GM21423 (cell line): ENCODE data around the gene AGO3.
"Not testable (repeated sequence)": the region's sequence is repeated elsewhere in the genome, so short reads cannot be mapped to it uniquely, and the experiment has no call there.

Experiments
- ATAC-seq: cut with Tn5 transposase; IDR thresholded peaks from one replicate; pipeline ENCODE4 v1.9.1; 2021; ENCODE audit warnings: mild to moderate bottlenecking, moderate library complexity; ENCODE audit not compliant: unreplicated experiment

AGO3 gene

DNA sequence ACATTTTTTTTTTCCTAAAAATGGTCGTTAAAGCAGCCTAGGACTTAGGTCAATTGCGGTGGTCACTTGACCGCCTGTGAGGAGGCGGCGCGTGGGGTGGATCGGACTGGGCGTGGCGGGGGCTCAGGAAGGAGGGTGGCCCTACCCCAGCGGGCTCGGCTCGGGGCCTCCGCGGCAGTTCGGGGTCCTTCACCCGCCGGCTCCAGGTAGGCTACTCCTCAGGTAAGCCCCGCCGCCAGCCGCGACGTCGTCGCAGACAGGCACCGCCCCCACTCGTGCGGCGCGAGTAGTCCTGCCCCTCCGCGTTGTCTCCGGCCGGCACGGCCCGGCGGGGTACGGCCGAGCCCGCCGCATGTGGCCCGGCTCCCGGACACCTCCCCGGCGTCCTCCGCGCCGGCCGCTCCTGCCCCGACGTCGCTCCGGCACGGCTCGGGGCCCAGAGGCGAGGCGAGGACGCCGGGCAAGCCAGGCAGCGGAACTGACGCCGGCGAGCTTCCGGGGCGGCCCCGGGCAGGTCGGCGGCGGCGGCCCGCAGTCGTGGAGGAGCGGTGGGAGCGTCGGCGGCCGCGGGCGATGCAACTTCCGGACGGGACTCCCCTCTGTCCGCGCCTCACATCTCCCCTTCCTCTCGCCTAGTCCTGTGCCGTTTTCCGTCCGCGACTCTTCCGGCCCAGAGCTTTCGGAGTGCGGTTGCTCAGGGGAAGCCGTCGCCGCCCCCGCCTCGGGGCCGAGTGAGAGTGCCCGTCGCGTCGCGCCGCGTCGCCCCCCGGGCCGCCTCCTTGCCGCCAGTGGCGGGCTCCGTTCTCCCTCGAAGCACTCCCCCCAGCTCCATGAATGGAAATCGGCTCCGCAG lies at the start of gene AGO3:
Gene AGO3 (plus strand): TSS at position 513 of the 853 bp plus-strand sequence. CDS start 322 bp downstream, at position 835.
- peak; percentile 81 for ATAC-seq

DNA sequence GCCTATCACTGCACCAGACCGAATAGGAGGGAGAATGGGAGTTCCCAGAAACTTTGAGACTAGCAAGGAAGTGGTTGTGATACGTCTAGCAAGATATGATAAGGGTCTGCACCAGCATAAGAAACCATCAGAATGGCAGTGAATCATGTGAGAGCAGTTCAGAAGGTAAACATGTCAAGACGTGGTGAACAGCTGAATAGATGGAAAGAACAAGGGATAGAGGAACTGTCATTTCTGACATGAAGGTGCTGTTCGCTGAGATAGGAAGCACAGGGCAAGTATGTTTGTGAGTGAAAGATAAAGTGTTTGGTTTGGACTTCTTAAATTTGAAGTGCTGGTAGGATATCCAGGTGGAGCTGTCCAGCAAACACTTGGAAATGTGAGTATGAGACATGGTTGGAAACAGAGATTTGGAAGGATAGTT lies 49.0 kb upstream of the AGO3 start:
- ATAC-seq, result no peak

DNA sequence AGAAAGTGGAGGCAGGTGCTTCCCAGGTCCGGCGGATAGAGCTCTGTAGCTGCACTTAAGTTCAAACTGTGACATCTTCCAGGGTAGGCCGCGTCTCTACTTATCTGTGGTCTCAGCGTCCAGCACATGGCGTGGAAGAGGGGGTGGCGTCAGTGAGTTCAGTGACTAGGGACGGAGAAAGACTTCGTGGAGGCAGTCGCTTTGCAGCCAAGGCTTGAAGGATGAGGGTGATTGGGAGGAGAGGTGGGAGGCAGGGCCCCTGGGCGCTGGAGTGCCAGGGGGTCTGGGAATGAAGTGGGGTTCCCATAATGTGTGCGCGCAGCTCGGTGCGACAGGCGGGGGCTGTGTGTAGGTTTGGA lies 48.3 kb upstream of the AGO3 start:
- ATAC-seq, result no peak

DNA sequence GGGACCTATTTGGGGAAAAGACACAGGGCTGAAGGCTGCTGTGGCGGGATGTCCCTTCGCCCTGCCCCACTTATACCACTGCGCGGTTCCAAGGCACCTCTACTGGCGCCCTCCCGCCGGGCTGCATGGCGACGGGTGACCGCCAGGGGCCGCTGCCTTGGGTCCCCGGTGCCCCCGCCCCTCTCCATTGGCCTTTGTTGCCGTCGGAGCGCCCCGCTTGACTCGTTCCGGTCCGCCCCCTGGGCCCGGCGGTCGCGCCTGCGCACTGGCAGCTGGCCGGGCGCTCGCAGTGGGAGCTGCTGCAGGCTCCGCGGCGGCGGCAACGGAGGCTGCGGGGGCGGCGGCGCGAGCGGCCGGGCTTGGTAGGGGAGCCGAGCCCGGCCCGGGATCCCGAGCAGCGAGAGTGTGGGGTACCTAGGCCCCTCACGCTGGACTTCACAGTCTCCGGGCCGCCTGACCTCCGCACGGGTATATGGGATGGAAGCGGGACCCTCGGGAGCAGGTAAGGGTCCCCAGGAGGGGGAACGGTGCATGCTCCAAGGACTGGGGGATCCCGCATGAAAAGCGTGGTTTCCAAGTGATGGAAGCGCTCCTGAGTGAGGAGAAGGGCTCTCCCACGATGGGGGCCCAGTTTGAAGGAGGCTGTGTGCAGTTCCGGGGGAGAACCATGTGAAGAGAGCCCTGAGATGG lies 47.8 kb upstream of the AGO3 start, which contains the start of gene AGO1:
Gene AGO1 (plus strand): TSS at position 265 of the 690 bp plus-strand sequence. CDS start 213 bp downstream, at position 478.
- peak; percentile 85 for ATAC-seq

DNA sequence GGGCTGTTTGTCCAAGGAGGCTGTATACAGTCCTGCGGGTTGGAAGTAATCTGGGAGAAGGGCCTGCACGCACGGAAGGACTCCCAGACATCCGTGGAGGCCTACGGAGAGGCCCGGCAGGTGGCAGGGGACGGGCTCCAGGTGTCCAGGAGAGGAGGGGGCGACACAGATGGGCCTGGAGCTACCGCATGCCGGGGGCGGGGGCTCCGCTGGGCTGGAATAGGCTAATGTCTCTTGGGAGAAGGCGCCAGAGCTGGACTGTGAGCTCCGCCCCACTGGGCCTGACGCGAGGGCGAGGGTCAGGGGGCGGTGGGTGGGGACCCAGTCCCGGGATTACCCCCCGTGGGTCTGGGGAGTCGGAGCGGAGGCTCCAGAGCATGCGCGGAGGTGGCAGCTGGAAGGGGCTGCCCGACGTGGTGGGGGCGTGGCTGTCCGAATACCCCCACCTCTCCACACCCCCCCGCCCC lies 47.2 kb upstream of the AGO3 start:
- no peak for ATAC-seq

DNA sequence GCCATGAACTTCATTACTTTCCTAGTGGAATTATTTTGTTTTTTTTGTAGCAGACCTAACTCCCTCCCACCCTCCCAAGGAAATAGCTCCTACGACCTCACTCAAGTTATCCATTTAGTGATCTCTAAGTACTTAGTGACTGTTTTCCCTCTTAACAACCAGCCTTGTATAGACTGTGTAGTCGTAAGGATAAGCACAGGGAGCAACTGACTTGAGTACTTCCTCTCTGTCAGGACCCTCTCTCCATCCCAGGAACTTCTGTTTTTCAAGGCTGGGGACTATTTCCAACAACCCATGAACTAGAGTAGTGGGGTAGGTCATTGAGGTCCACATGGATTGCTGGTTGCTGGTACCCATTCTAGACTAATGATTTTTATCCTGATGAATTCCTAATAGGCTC lies 46.0 kb upstream of the AGO3 start:
- ATAC-seq, result no peak

DNA sequence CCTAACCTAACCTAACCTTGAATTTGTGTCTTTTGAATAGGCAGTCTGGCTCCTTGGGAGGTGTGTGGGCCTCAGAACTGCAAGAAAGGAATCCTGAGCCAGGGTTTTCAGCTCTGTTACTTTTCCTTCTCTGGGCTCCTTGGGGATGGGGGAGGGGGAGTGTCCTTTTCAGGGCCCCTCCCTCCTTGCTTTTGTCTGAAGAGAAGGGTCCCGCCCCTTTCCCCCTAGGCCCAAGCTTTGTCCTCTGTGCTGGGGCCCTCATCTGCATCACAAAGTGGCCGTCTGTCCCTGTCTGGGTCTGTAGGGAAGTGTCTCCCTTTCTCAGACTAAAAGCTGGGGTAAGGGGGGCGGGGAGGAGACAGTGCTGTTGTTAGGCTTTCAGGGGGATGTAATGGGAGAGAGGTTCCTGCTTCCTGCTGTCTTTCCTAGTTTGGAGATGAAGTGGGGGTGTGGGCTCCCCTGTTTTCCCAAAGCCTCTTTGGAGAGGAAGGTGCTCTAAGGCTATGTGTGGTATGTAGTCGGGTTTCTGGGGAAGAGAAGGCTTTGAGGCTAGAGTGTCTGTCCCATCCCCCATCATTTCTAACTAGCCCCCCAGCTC lies 44.8 kb upstream of the AGO3 start:
- ATAC-seq, result no peak

DNA sequence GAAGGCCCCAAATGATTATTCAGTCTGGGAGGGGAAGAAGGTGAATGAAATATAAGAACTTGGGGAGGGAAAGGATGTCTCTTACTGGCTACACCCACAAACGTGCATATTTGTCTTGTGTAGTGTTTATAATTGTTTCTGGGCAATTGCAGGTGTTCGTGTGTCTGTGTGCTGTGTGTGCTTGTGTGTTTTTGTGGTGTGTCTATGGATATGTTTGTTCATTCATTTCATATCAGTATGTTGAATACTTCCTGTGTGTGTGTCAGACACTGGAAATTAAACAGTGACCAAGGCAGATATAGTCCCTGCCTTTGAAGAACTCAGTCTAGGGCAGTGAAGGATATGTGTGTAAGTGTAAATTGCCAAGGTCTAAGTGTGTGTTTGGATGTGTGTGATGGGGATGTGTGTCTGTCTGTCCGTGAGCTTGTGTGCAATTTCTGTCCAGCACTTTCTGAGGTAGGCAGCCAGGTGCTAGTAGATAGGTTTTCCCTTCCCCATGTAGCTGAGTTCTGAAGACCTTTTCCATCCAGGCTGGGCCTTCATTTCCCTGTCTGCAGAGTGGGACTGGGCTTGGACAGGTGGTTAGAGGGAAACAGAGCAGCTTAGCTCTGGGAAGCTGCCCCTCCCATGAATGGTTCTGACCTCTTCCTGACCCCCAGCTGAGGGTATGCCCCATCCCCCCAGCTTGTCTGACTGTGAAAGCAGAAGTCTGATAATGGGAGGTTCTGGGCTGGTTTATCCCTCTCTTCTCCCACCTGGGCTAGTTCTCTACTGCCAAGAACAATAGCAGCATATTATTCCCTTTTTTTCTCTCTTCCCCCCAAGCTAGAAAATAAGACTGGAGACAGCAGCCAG lies 44.1 kb upstream of the AGO3 start:
- ATAC-seq, result no peak

DNA sequence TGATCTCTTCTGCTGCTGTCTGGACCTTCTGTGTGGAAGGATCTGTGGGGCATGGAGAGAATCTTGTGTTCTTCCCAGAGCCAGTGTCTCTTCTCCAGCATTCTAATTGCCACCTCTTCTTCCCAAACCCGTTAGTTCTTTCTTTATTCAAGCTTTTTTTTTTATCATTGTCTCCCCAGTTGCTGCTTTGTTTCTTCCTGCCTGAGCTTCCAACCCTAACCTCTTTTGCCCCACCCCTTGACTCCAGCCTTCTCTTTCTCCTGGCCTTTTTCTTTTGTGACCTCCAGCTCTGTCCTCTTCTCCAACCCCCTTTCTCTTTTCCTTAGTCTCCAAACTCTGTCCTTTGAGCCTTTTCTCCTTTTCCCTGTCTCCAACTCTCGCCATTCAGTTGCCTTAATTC lies 43.4 kb upstream of the AGO3 start:
- ATAC-seq, result no peak

DNA sequence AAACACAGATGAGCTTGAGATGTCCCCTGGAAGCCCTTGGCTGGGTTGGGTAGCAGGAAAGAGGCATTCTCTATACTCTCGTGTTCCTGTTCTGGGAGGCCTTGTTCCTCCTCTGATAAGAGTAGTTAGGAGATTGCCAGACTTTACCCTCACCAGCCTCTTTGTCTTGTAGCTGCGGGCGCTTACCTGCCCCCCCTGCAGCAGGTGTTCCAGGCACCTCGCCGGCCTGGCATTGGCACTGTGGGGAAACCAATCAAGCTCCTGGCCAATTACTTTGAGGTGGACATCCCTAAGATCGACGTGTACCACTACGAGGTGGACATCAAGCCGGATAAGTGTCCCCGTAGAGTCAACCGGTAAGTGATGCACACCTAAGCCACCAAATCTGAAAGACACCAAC lies 42.6 kb upstream of the AGO3 start:
- ATAC-seq, result no peak

DNA sequence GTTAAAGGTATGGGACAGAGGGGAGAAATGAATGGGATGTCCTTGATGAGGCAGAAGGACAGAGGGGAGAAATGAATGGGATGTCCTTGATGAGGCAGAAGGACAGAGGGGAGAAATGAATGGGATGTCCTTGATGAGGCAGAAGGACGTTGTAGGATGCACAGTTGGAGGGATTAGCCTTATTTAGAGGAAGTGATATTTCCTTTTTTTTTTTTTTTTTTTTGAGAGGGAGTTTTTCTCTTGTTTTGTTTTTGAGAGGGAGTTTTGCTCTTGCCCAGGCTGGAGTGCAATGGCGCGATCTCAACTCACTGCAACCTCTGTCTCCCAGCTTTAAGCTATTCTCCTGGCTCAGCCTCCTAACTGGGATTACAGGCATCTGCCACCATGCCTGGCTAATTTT lies 41.9 kb upstream of the AGO3 start:
- ATAC-seq, result not testable (repeated sequence)

DNA sequence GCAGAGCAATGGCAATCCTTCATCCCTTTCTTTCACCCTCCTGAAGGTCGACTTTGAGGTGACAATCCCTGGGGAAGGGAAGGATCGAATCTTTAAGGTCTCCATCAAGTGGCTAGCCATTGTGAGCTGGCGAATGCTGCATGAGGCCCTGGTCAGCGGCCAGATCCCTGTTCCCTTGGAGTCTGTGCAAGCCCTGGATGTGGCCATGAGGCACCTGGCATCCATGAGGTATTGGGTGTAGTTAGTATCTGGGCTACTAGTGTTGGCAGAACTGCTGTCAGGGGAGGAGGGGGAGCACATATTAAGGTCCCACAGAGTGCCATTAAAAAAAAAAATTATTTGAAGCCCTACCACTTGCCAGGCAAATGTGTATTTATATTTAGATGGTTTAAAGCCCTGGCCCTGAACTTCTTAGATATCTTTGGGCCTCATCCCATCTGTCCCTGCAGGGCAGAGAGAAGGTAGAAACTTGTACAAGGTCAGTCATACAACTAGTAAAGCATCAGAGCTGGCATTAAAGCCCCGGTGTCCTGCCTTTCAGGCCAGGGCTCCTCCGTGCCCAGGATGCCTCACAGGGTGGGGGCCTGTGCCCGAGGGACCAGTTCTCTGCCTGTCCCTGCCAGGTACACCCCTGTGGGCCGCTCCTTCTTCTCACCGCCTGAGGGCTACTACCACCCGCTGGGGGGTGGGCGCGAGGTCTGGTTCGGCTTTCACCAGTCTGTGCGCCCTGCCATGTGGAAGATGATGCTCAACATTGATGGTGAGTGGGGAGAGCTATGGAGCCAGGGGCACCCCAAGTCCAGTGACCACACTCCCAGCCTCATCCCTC lies 37.6 kb upstream of the AGO3 start:
- ATAC-seq, result no peak

DNA sequence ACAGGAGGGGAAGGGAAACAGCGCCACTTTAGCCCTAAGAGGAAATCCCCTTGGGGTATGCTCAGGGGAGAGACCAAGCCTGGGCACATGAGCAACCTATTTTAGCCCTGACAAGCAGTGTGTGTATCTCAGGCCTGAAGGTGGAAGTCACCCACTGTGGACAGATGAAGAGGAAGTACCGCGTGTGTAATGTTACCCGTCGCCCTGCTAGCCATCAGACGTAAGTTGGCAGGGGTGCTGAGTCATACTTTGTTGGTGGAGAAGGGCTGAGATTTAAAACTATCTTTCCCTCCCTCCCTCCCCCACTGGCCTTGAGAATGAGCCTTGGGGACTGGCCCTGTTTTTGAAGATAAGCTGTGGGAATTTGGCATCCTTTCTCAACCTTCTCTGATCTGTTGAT lies 36.7 kb upstream of the AGO3 start:
- peak; percentile 49 for ATAC-seq

DNA sequence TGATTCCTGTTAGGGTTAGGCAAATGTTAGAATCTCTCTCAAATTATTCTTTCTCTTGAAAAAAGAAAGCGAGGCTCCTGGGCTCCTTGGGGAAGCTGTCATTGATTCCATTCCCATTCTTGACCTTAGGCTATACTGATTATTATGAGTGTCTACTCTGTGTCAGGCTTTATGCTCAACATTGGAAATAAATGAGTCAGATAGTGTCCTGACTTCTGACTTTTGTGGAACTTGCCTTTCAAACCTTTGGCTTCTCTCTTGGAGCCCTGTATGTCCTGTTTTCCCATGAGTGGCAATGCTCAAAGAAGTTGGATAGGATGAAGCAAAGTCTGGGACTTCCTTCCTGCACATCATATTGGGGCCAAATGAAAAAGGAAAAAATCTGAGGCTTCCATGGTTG lies 36.2 kb upstream of the AGO3 start:
- no peak for ATAC-seq

DNA sequence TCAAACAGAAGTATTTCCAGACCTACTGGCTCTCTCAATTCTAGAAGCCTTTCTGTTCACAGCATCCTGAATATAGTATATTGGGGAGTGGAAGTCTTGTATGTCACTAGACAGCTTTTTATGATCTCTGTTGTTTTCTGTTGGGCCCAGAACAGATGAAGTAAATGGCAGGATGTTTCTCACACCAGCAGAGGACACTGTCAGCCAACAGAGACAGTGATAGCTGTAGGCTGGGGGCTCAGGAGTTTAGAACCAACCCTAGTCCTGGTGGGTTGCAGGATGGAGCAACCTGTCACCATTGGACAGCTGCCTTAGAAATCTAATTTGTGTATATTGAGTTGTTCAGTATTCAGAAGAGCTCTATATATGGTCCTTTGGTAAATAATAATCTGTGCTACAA lies 31.0 kb upstream of the AGO3 start:
- no peak for ATAC-seq

DNA sequence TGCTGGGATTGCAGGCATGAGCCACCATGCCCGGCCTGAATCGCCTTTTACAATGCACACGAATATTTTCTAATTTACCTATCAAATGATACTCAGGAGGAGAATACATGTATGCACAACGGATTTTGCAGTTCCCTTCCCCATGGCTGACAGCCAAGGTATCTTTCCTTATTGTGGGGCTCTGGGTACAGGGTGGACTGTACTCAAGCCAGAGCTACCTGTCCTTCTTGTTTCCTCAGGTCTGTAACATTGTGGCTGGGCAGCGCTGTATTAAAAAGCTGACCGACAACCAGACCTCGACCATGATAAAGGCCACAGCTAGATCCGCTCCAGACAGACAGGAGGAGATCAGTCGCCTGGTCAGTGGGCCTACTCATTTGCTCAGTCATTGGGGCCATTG lies 29.7 kb upstream of the AGO3 start:
- ATAC-seq, result no peak

DNA sequence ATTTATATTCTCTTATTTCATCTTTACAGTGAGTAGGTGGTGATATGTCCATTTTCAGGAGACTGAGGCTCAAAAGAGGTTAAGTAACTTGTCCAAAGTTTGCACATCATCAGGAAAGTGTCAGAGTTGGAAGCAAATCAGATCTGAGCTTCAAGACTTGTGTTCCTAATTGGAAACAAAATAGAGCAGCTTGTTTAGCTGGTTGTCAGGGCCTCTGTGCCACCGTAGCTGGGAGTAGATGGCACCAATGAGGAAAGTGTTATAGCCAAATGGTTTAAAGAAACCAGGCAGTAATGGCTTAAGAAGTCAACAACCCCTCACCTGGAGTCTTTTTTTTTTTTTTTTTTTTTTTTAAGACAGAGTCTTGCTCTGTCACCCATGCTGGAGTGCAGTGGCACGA lies 28.2 kb upstream of the AGO3 start:
- ATAC-seq, result no peak

DNA sequence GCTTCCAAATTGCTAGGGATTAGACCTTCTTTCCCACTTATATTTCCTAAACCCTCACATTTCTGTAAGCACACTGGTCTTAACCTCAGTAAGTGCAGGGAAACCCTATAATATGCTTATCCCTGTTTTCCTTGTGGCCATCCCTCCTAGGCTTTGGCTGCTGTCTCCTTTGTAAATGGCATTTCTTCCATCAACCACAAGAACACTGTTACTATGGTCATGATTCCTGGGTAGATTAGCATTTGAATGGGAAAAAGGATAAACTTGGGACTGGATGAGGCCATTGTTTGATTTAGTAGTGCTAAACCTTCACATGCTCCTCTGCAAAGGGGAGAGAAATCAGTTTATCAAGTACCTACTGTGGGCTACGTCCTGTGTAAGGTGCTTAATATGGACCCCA lies 16.2 kb upstream of the AGO3 start:
- no peak for ATAC-seq

DNA sequence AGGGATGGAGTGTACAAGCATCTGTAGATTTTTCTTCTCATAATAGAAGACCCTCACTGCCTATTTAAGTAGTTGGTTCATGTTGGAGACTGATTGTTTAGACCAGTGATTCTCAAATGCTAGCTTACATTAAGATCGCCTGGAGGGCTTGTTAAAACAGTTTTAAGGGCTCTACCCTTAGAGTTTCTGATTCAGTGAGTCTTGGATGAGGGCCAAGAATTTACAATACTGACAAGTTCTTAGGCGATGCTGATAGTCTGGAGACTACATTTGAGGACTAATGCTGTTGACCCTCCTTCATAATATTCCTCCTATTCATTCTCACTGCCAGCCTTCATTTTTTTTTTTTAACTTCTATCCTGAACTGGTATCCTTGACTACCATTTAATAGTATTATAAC lies 15.2 kb upstream of the AGO3 start:
- ATAC-seq, result no peak

DNA sequence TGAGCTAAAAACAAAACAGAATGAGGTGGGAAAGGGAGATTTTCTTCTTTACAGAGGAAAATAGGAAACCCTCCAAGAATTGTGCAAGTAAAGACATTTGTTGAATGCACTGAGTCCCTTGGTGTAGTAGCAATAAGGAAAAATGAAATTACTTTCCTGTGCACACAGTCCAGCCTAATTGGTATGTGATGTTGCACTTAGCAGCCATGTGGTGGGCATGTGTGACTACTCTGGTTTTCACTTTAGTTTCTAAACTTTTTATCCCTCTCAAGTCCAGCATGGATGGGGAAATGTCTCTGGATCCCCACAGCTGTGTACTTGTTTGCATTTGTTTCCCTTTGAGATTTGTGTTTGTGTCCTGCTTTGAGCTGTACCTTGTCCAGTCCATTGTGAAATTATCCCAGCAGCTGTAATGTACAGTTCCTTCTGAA lies 7.1 kb upstream of the AGO3 start:
- ATAC-seq, result no peak
